Hepatocyte (in vitro differentiated cells): Measurements from ENCODE around the gene CRY2. TPM values are rescaled to one million over a fixed set of nuclear protein-coding genes. Genes with fewer than 3 reads are reported as not detected.

ENCODE experiments used
- DNase-seq: peaks from one replicate; pipeline ENCODE4 v3.0.0-alpha.2; 2016; ENCODE audit warnings: low spot score
- H2AFZ ChIP-seq: fragments of 200-600 bp; sonication (generic); 2 replicates; pipeline ENCODE4 v1.6.0; 2016; ENCODE audit warnings: antibody characterized with exemption, mild to moderate bottlenecking
- H3K27ac ChIP-seq: fragments of 200-600 bp; sonication (generic); 2 replicates; pipeline ENCODE4 v1.5.1; 2016; ENCODE audit warnings: mild to moderate bottlenecking
- H3K27me3 ChIP-seq: fragments of 200-600 bp; sonication (generic); 2 replicates; pipeline ENCODE4 v1.6.1; 2016
- H3K36me3 ChIP-seq: fragments of 200-600 bp; sonication (generic); replicated peaks from 2 replicates; pipeline ENCODE4 v1.5.1; 2016; ENCODE audit warnings: low read depth; ENCODE audit not compliant: insufficient read depth
- H3K4me1 ChIP-seq: fragments of 200-600 bp; sonication (generic); 2 replicates; pipeline ENCODE4 v1.5.1; 2016; ENCODE audit warnings: mild to moderate bottlenecking, moderate library complexity; ENCODE audit not compliant: insufficient read depth
- H3K4me2 ChIP-seq: fragments of 200-600 bp; sonication (generic); 2 replicates; pipeline ENCODE4 v1.6.0; 2016
- H3K4me3 ChIP-seq: fragments of 200-600 bp; sonication (generic); 2 replicates; pipeline ENCODE4 v1.5.1; 2016; ENCODE audit warnings: mild to moderate bottlenecking
- H3K79me2 ChIP-seq: fragments of 200-600 bp; sonication (generic); 2 replicates; pipeline ENCODE4 v1.6.0; 2017; ENCODE audit warnings: mild to moderate bottlenecking
- H3K9me2 ChIP-seq: fragments of 200-600 bp; sonication (generic); replicated peaks from 2 replicates; pipeline ENCODE4 v1.6.0; 2017; ENCODE audit warnings: mild to moderate bottlenecking; ENCODE audit not compliant: insufficient read depth
- H3K9me3 ChIP-seq: fragments of 200-600 bp; sonication (generic); 2 replicates; pipeline ENCODE4 v1.5.1; 2016; ENCODE audit warnings: low read depth, mild to moderate bottlenecking
- H4K20me1 ChIP-seq: fragments of 200-600 bp; sonication (generic); 2 replicates; pipeline ENCODE4 v1.6.0; 2016; ENCODE audit warnings: mild to moderate bottlenecking; ENCODE audit not compliant: insufficient read depth, poor library complexity, severe bottlenecking
- CTCF ChIP-seq: fragments of 200-600 bp; sonication (generic); IDR thresholded peaks from 2 replicates; pipeline ENCODE4 v1.5.1; 2016; ENCODE audit warnings: antibody characterized with exemption, mild to moderate bottlenecking; ENCODE audit not compliant: poor library complexity
- EZH2 ChIP-seq: fragments of 200-600 bp; sonication (generic); IDR thresholded peaks from 2 replicates; pipeline ENCODE4 v1.6.1; 2016; ENCODE audit warnings: antibody characterized with exemption, mild to moderate bottlenecking, borderline replicate concordance
- EZH2phosphoT487 ChIP-seq: fragments of 200-600 bp; sonication (generic); IDR thresholded peaks from one replicate; pipeline ENCODE4 v1.6.1; 2018; ENCODE audit warnings: antibody characterized with exemption, mild to moderate bottlenecking, low read depth, moderate library complexity; ENCODE audit not compliant: unreplicated experiment, severe bottlenecking
- WGBS: methylation state at CpG from one replicate; pipeline ENCODE4 v1.1.6; 2016; ENCODE audit warnings: low lambda C conversion rate; ENCODE audit errors: missing lambda C conversion rate; 5-methylcytosine and 5-hydroxymethylcytosine counted together
- polyA plus RNA-seq: library from polyadenylated mRNA; unstranded; fragments of >200 nt; fragmentation: Nextera tagmentation; extraction: Ambion mirVana; gene quantifications from 2 replicates; pipeline ENCODE4 v1.2.1, GENCODE V29; 2016
- total RNA-seq: library from RNA; depleted of rRNA; stranded (reverse); fragments of >200 nt; gene quantifications from 2 replicates; pipeline ENCODE4 v1.2.3, GENCODE V29; 2014

CRY2 gene
- total and polyA plus RNA-seq, 2 experiments from 2014 or later: 23.8 to 27.6 TPM

- Histone ChIP-seq H3K4me2 (no peak overlapping the region), H4K20me1 (peaks cover 2% of the 10 kb centered on the region), H3K27ac (no peak overlapping the region), H3K4me1 (peaks cover 21% of the 10 kb centered on the region), H3K36me3 (no peaks in the 10 kb centered on the region), H3K9me3 (no peaks in the 10 kb centered on the region), H2AFZ (no peak overlapping the region), H3K27me3 (no peaks in the 10 kb centered on the region), H3K4me3 (no peak overlapping the region), H3K79me2 (peaks cover 32% of the 10 kb centered on the region), H3K9me2 (no peaks in the 10 kb centered on the region)
- no peak for TF ChIP-seq EZH2phosphoT487
- TF ChIP-seq CTCF: no peak
- TF ChIP-seq EZH2: no peak
- no peak for DNase-seq
- 90% methylated on average over 11 of the region's 11 CpGs for WGBS
Observed at GRCh38 chr11:45809456-45810395, 37.5 kb upstream of the CRY2 start.

- H4K20me1 ChIP-seq: peaks cover 2% of the 10 kb centered on the region
- DNase-seq: no peak
- no peaks in the 10 kb centered on the region for H3K36me3 ChIP-seq
- WGBS: 97% methylated on average over 23 of the region's 23 CpGs
- no peaks in the 10 kb centered on the region for H3K9me3 ChIP-seq
- H3K27ac ChIP-seq: no peak overlapping the region
- no peak overlapping the region for H3K4me2 ChIP-seq
- TF ChIP-seq EZH2phosphoT487: no peak
- peaks cover 21% of the 10 kb centered on the region for H3K4me1 ChIP-seq
- H3K79me2 ChIP-seq: peaks cover 28% of the 10 kb centered on the region
- H2AFZ ChIP-seq: no peak overlapping the region
- no peaks in the 10 kb centered on the region for H3K9me2 ChIP-seq
- no peaks in the 10 kb centered on the region for H3K27me3 ChIP-seq
- no peak overlapping the region for H3K4me3 ChIP-seq
Observed at GRCh38 chr11:45810431-45811108, 36.7 kb upstream of the CRY2 start.

DNA sequence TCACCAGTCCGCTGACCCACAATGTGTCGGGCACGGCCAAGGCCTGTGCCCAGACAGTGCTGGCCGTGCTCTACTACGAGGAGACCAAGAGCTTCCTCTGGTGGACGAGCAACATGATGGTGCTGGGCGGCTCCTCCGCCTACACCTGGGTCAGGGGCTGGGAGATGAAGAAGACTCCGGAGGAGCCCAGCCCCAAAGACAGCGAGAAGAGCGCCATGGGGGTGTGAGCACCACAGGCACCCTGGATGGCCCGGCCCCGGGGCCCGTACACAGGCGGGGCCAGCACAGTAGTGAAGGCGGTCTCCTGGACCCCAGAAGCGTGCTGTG is 36.2 kb upstream of the CRY2 start:
- 94% methylated on average over 17 of the region's 17 CpGs for WGBS
- no peak for TF ChIP-seq CTCF
- no peak for TF ChIP-seq EZH2phosphoT487
- TF ChIP-seq EZH2: no peak
- H3K27ac ChIP-seq: no peak overlapping the region

More for the DNA sequence above, 36.2 kb upstream of the CRY2 start:
- H3K4me1 ChIP-seq: peaks cover 16% of the 10 kb centered on the region
- no peaks in the 10 kb centered on the region for H3K27me3 ChIP-seq
- no peaks in the 10 kb centered on the region for H3K9me2 ChIP-seq
- peaks cover 2% of the 10 kb centered on the region for H4K20me1 ChIP-seq
- no peak overlapping the region for H3K4me3 ChIP-seq
- H3K4me2 ChIP-seq: no peak overlapping the region
- no peak for DNase-seq
- H3K79me2 ChIP-seq: peaks cover 23% of the 10 kb centered on the region
- H3K9me3 ChIP-seq: no peaks in the 10 kb centered on the region
- no peak overlapping the region for H2AFZ ChIP-seq
- H3K36me3 ChIP-seq: no peaks in the 10 kb centered on the region
